Measurements from ENCODE around the gene PPP2R2C. TPM values are rescaled to one million over a fixed set of nuclear protein-coding genes. Genes with fewer than 3 reads are reported as not detected.
A peak's percentile ranks its signal among the peaks of the same experiment; 100 is the strongest.

Gene PPP2R2C
- 0.01 TPM for polyA plus RNA-seq (2013)

DNA sequence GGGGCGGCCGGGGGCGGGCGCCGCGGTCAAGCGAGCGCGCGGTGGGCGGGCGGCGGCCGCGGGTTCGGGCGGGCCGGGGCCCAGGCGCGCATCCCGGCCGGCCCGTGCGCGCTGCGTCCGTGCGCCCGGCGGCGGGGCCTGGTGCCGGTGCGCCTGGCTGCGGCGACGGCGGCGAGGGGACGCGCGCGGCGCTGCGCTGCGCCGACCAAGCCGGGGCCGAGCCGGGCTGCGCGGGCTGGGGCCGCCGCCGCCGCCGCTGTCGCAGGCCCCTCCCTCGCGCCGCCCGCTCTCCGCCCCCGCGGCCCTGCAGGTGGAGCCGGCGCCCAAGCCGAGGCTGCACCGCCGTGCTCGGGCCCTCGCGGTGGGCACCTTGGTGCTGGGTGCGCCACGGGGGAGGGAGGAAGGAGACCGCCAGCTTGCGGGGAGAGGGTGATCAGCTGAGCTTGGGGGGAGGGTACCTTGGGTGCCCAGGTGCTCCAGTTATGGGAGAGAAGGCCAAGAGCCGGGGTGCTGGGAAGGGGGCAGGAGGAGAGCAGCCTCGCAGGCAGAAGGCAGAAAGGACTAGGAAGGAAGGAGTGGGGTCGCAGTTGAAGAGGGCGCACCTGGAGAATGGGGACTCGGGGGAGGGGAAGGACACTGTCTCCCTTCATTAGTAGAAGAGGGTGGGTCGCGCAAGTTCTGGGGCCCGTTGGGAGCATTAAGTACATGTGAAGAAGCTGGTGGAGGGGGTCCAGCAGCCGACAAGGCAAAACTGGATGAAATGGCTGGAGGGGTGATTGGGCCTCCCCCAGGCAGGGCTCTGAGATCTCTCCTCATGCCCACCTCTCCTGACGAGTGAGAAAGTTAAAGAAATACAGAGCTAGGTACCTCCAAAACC lies at the start of gene PPP2R2C:
TSS of gene PPP2R2C (minus strand) at position 228 of the 877 bp plus-strand sequence. CDS start 385 bp downstream, outside the sequence.
- CTCF ChIA-PET: no interaction called here
- DNase-seq: peak in 2 of 3 donors; percentile 11 to 17
- H3K4me3 ChIP-seq (ENCODE audit: control insufficient read depth in 1 of 7, extremely low read depth in 1 of 7, insufficient read depth in 4 of 7, low read depth in 2 of 7, low read length in 6 of 7): peak within 1 kb of the TSS in 1 of 7 experiments; percentile 19
- POLR2A ChIA-PET: no interaction called here
- no peak within 1 kb of the TSS for H3K27ac ChIP-seq (ENCODE audit: insufficient read depth in 1 of 2, low read depth in 1 of 2, low read length in 2 of 2, poor library complexity in 1 of 2, severe bottlenecking in 2 of 2)
- peaks cover 0 to 14% (median 11%) of the 10 kb centered on the region in 4 experiments for H3K4me1 ChIP-seq (ENCODE audit: control extremely low read depth in 1 of 4, control insufficient read depth in 4 of 4, insufficient read depth in 4 of 4, low read length in 3 of 4)
- H3K27me3 ChIP-seq (replicated peaks in 2 of 5; ENCODE audit: control insufficient read depth in 4 of 5, insufficient read depth in 5 of 5, low read length in 4 of 5): peaks cover 0 to 92% (median 35%) of the 10 kb centered on the region in 5 experiments
- H3K9me3 ChIP-seq (ENCODE audit: control extremely low read depth in 1 of 5, control insufficient read depth in 4 of 5, insufficient read depth in 2 of 5, low read depth in 1 of 5, low read length in 4 of 5): peaks cover 0 to 2% (median 0%) of the 10 kb centered on the region in 5 experiments
- no peaks in the 10 kb centered on the region for H3K36me3 ChIP-seq (ENCODE audit: control insufficient read depth in 4 of 4, insufficient read depth in 4 of 4, low read length in 3 of 4)
- WGBS (ENCODE audit: insufficient coverage): under 1% methylated on average over 48 of the region's 86 CpGs

DNA sequence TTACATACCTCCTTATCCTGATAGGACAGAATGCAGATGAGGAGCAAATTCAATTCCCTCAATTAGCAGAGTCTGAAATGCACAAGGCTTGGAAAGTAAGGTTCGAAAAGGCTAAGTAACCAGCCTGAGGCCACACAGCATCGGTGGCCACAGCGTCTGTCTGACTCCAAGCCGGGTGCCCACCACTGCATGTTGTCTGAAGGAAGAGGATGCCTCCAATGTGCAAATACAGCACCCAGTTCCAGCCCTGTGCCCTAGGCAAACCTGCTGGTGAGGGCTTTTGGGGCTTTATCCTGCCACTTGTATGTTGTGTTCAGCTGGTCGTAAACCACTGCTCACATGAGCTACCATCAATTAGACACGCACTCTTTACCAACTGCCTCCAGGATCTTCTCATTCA lies 48.6 kb upstream of the PPP2R2C start:
- Histone ChIP-seq H3K4me1 (ENCODE audit: control extremely low read depth in 1 of 4, control insufficient read depth in 4 of 4, insufficient read depth in 4 of 4, low read length in 3 of 4) (no peaks in the 10 kb centered on the region), H3K4me3 (ENCODE audit: control insufficient read depth in 1 of 7, extremely low read depth in 1 of 7, insufficient read depth in 4 of 7, low read depth in 2 of 7, low read length in 6 of 7) (no peak overlapping the region), H3K27ac (ENCODE audit: insufficient read depth in 1 of 2, low read depth in 1 of 2, low read length in 2 of 2, poor library complexity in 1 of 2, severe bottlenecking in 2 of 2) (no peak overlapping the region), H3K36me3 (ENCODE audit: control insufficient read depth in 4 of 4, insufficient read depth in 4 of 4, low read length in 3 of 4) (no peaks in the 10 kb centered on the region), H3K27me3 (replicated peaks in 2 of 5; ENCODE audit: control insufficient read depth in 4 of 5, insufficient read depth in 5 of 5, low read length in 4 of 5) (peaks cover 0 to 27% (median 4%) of the 10 kb centered on the region in 5 experiments), H3K9me3 (ENCODE audit: control extremely low read depth in 1 of 5, control insufficient read depth in 4 of 5, insufficient read depth in 2 of 5, low read depth in 1 of 5, low read length in 4 of 5) (peaks cover 0 to 8% (median 1%) of the 10 kb centered on the region in 5 experiments)
- CTCF ChIA-PET: no interaction called here
- DNase-seq: no peak
- POLR2A ChIA-PET: no interaction called here
- WGBS (ENCODE audit: insufficient coverage): 91% methylated on average over 4 of the region's 6 CpGs

DNA sequence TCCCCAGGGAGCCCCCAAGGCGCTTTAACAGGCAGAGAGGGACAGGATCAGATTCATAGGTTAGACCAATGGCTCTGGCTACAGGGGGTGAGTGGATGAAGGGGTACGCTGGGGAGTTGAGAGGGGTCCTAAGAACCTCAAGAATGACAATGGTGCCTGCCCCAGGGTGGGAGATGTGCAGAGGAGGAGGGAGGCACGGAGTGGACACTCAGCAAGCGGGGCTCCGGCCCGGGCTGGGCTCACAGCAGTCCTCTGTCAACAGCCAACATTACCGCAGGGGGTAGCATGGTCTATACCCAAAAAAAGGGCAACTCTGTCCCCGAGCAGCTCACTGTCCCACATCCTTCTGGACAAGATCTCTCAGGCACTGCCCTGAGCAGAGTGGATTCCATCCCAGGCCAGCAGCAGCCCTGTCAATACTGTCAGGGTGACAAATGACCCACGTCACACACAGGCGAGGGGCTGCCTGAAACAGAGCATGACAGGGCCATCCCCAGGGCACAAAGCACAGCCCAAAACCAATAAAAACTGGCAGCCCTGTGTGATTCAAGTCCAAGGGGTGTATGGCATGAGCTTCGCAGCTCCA lies 47.7 kb upstream of the PPP2R2C start:
- peaks cover 0 to 8% (median 1%) of the 10 kb centered on the region in 5 experiments for H3K9me3 ChIP-seq (ENCODE audit: control extremely low read depth in 1 of 5, control insufficient read depth in 4 of 5, insufficient read depth in 2 of 5, low read depth in 1 of 5, low read length in 4 of 5)
- no peaks in the 10 kb centered on the region for H3K4me1 ChIP-seq (ENCODE audit: control extremely low read depth in 1 of 4, control insufficient read depth in 4 of 4, insufficient read depth in 4 of 4, low read length in 3 of 4)
- DNase-seq: no peak
- peaks cover 0 to 28% (median 4%) of the 10 kb centered on the region in 5 experiments for H3K27me3 ChIP-seq (replicated peaks in 2 of 5; ENCODE audit: control insufficient read depth in 4 of 5, insufficient read depth in 5 of 5, low read length in 4 of 5)
- H3K27ac ChIP-seq (ENCODE audit: insufficient read depth in 1 of 2, low read depth in 1 of 2, low read length in 2 of 2, poor library complexity in 1 of 2, severe bottlenecking in 2 of 2): no peak overlapping the region
- WGBS (ENCODE audit: insufficient coverage): 64% methylated on average over 9 of the region's 11 CpGs
- ChIA-PET CTCF (no interaction called here), POLR2A (no interaction called here)
- H3K4me3 ChIP-seq (ENCODE audit: control insufficient read depth in 1 of 7, extremely low read depth in 1 of 7, insufficient read depth in 4 of 7, low read depth in 2 of 7, low read length in 6 of 7): no peak overlapping the region
- H3K36me3 ChIP-seq (ENCODE audit: control insufficient read depth in 4 of 4, insufficient read depth in 4 of 4, low read length in 3 of 4): no peaks in the 10 kb centered on the region

DNA sequence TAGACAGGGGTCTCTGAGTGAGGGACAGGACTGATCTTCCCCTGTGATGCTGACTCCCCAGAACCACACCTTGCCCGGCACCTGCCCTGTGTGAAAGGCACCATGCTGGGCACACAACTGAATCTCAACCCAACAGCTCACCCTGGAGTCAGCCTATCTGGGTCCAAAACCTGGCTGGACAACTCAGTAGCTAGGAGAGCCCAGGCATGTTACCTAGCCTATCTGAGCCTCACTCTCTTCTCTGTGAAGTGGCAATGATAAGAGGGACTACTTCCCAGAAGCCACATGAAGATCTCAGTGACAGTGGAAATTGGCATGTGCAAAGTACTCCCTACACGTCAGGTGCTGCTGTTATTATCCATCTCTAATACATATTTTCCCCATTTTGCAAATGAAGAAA lies 44.8 kb upstream of the PPP2R2C start:
- WGBS (ENCODE audit: insufficient coverage): 90% methylated on average over 2 of the region's 2 CpGs
- Histone ChIP-seq H3K4me1 (ENCODE audit: control extremely low read depth in 1 of 4, control insufficient read depth in 4 of 4, insufficient read depth in 4 of 4, low read length in 3 of 4) (no peaks in the 10 kb centered on the region), H3K9me3 (ENCODE audit: control extremely low read depth in 1 of 5, control insufficient read depth in 4 of 5, insufficient read depth in 2 of 5, low read depth in 1 of 5, low read length in 4 of 5) (peaks cover 0 to 13% (median 3%) of the 10 kb centered on the region in 5 experiments), H3K36me3 (ENCODE audit: control insufficient read depth in 4 of 4, insufficient read depth in 4 of 4, low read length in 3 of 4) (no peaks in the 10 kb centered on the region), H3K27ac (ENCODE audit: insufficient read depth in 1 of 2, low read depth in 1 of 2, low read length in 2 of 2, poor library complexity in 1 of 2, severe bottlenecking in 2 of 2) (no peak overlapping the region), H3K27me3 (replicated peaks in 2 of 5; ENCODE audit: control insufficient read depth in 4 of 5, insufficient read depth in 5 of 5, low read length in 4 of 5) (peaks cover 0 to 24% (median 4%) of the 10 kb centered on the region in 5 experiments), H3K4me3 (ENCODE audit: control insufficient read depth in 1 of 7, extremely low read depth in 1 of 7, insufficient read depth in 4 of 7, low read depth in 2 of 7, low read length in 6 of 7) (no peak overlapping the region)
- ChIA-PET POLR2A (no interaction called here), CTCF (no interaction called here)
- DNase-seq: no peak

DNA sequence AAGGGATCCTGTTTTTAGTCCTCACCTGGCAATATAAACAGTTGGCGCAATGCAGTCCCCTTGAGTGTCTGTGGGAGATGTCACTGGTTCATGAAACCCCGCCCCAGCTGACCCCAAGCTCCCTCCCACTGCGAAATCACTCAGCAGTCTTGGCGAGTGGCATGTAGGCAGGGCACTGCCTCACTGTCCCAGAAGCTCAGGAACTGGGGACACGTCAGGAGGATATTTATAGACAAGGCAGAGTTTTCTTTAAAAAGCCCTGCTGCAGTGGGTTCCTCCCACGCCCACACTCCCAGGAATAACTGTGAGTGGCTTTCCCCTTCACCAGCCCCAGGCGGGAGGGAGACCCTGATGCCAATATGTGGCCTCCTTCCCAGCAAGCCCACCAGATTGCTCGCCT lies 44.3 kb upstream of the PPP2R2C start:
- peaks cover 0 to 13% (median 3%) of the 10 kb centered on the region in 5 experiments for H3K9me3 ChIP-seq (ENCODE audit: control extremely low read depth in 1 of 5, control insufficient read depth in 4 of 5, insufficient read depth in 2 of 5, low read depth in 1 of 5, low read length in 4 of 5)
- 84% methylated on average over 8 of the region's 8 CpGs for WGBS (ENCODE audit: insufficient coverage)
- H3K4me1 ChIP-seq (ENCODE audit: control extremely low read depth in 1 of 4, control insufficient read depth in 4 of 4, insufficient read depth in 4 of 4, low read length in 3 of 4): no peaks in the 10 kb centered on the region
- ChIA-PET CTCF (no interaction called here), POLR2A (no interaction called here)
- H3K27ac ChIP-seq (ENCODE audit: insufficient read depth in 1 of 2, low read depth in 1 of 2, low read length in 2 of 2, poor library complexity in 1 of 2, severe bottlenecking in 2 of 2): no peak overlapping the region
- H3K4me3 ChIP-seq (ENCODE audit: control insufficient read depth in 1 of 7, extremely low read depth in 1 of 7, insufficient read depth in 4 of 7, low read depth in 2 of 7, low read length in 6 of 7): no peak overlapping the region
- no peaks in the 10 kb centered on the region for H3K36me3 ChIP-seq (ENCODE audit: control insufficient read depth in 4 of 4, insufficient read depth in 4 of 4, low read length in 3 of 4)
- no peak for DNase-seq
- H3K27me3 ChIP-seq (replicated peaks in 2 of 5; ENCODE audit: control insufficient read depth in 4 of 5, insufficient read depth in 5 of 5, low read length in 4 of 5): peaks cover 0 to 24% (median 4%) of the 10 kb centered on the region in 5 experiments

DNA sequence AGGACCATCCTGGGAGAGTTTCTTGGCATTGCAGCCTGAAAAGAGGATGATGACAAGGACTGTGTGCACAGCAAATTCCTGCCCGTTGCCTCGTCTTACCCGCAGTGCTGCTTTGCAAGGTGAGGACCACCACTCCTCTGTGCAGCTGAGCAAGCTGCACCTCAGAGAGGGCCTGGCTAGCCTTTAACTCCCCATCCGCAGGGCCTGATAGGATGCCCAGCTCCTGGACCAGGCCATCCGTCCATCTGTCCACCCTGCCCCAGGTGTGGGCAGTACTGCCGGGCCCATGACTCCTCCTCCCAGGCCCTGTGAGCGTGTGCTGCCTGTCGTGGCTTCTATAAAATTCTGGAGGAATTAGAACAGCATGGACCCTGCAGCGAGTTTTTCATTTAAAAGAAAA lies 43.9 kb upstream of the PPP2R2C start:
- H3K36me3 ChIP-seq (ENCODE audit: control insufficient read depth in 4 of 4, insufficient read depth in 4 of 4, low read length in 3 of 4): no peaks in the 10 kb centered on the region
- CTCF ChIA-PET: no interaction called here
- whole genome bisulfite sequencing (ENCODE audit: insufficient coverage): 93% methylated on average over 9 of the region's 9 CpGs

DNA sequence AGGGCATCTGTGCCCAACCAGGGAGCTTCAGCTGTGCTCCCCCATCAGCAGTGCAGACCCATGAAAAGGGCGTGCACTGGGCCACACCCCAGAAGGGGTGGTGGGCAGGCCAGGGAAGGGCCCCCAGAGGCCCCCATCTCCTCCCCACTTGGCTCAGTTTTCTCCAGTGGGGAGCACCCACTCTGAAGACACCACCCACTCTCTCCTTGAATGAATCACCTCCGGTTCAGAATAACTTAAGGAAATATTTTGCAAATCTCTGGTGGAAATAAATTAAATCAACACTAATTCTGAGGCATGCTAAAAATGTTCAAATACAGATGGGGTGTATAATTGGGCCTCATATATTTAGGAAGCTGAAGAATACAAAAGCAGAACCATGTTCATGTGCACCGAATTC lies 41.3 kb upstream of the PPP2R2C start:
- Histone ChIP-seq H3K36me3 (ENCODE audit: control insufficient read depth in 4 of 4, insufficient read depth in 4 of 4, low read length in 3 of 4) (no peaks in the 10 kb centered on the region), H3K27ac (ENCODE audit: insufficient read depth in 1 of 2, low read depth in 1 of 2, low read length in 2 of 2, poor library complexity in 1 of 2, severe bottlenecking in 2 of 2) (no peak overlapping the region), H3K9me3 (ENCODE audit: control extremely low read depth in 1 of 5, control insufficient read depth in 4 of 5, insufficient read depth in 2 of 5, low read depth in 1 of 5, low read length in 4 of 5) (peaks cover 0 to 13% (median 3%) of the 10 kb centered on the region in 5 experiments), H3K4me3 (ENCODE audit: control insufficient read depth in 1 of 7, extremely low read depth in 1 of 7, insufficient read depth in 4 of 7, low read depth in 2 of 7, low read length in 6 of 7) (no peak overlapping the region), H3K4me1 (ENCODE audit: control extremely low read depth in 1 of 4, control insufficient read depth in 4 of 4, insufficient read depth in 4 of 4, low read length in 3 of 4) (no peaks in the 10 kb centered on the region), H3K27me3 (replicated peaks in 2 of 5; ENCODE audit: control insufficient read depth in 4 of 5, insufficient read depth in 5 of 5, low read length in 4 of 5) (peaks cover 0 to 7% (median 0%) of the 10 kb centered on the region in 5 experiments)
- WGBS (ENCODE audit: insufficient coverage): 100% methylated on average over 1 of the region's 3 CpGs
- ChIA-PET CTCF (no interaction called here), POLR2A (no interaction called here)
- DNase-seq: no peak

More for the DNA sequence above, 43.9 kb upstream of the PPP2R2C start:
- H3K27ac ChIP-seq (ENCODE audit: insufficient read depth in 1 of 2, low read depth in 1 of 2, low read length in 2 of 2, poor library complexity in 1 of 2, severe bottlenecking in 2 of 2): no peak overlapping the region
- peaks cover 0 to 13% (median 3%) of the 10 kb centered on the region in 5 experiments for H3K9me3 ChIP-seq (ENCODE audit: control extremely low read depth in 1 of 5, control insufficient read depth in 4 of 5, insufficient read depth in 2 of 5, low read depth in 1 of 5, low read length in 4 of 5)
- DNase-seq: no peak
- POLR2A ChIA-PET: no interaction called here
- H3K4me1 ChIP-seq (ENCODE audit: control extremely low read depth in 1 of 4, control insufficient read depth in 4 of 4, insufficient read depth in 4 of 4, low read length in 3 of 4): no peaks in the 10 kb centered on the region
- H3K4me3 ChIP-seq (ENCODE audit: control insufficient read depth in 1 of 7, extremely low read depth in 1 of 7, insufficient read depth in 4 of 7, low read depth in 2 of 7, low read length in 6 of 7): no peak overlapping the region
- peaks cover 0 to 24% (median 4%) of the 10 kb centered on the region in 5 experiments for H3K27me3 ChIP-seq (replicated peaks in 2 of 5; ENCODE audit: control insufficient read depth in 4 of 5, insufficient read depth in 5 of 5, low read length in 4 of 5)
